Lower lobe of right lung (tissue), 2 donors: Measurements from ENCODE around the gene VSTM2A. TPM values are rescaled to one million over a fixed set of nuclear protein-coding genes. Genes with fewer than 3 reads are reported as not detected.
"Not testable (repeated sequence)": the region's sequence is repeated elsewhere in the genome, so short reads cannot be mapped to it uniquely, and the experiment has no call there.

Source experiments
- ATAC-seq, 2 donors: fragments of 200-7000 bp; cut with Tn5 transposase; one replicate each; pipeline ENCODE4 v1.9.1; 2020 to 2022; ENCODE audit warnings: mild to moderate bottlenecking in 2 of 2, moderate library complexity in 2 of 2
- DNase-seq: peaks from one replicate; pipeline ENCODE4 v3.0.0-alpha.2; 2020
- H3K27ac ChIP-seq: fragments of 200-600 bp; one replicate; pipeline ENCODE4 v1.8.0; 2022
- H3K27me3 ChIP-seq: fragments of 200-600 bp; one replicate; pipeline ENCODE4 v1.8.0; 2022; ENCODE audit warnings: low read depth
- H3K36me3 ChIP-seq: fragments of 200-600 bp; one replicate; pipeline ENCODE4 v1.8.0; 2022; ENCODE audit warnings: mild to moderate bottlenecking
- H3K4me1 ChIP-seq: fragments of 200-600 bp; one replicate; pipeline ENCODE4 v1.8.0; 2022
- H3K4me3 ChIP-seq: fragments of 200-600 bp; one replicate; pipeline ENCODE4 v1.8.0; 2022; ENCODE audit warnings: mild to moderate bottlenecking
- H3K9me3 ChIP-seq: fragments of 200-600 bp; one replicate; pipeline ENCODE4 v1.8.0; 2022
- CTCF ChIP-seq: fragments of 200-600 bp; IDR thresholded peaks from one replicate; pipeline ENCODE4 v1.8.0; 2022; ENCODE audit warnings: antibody characterized with exemption, mild to moderate bottlenecking
- intact Hi-C: fragments of 100-400 bp; cut with DNase I; formaldehyde crosslinking; loops from one replicate; pipeline ENCODE4 v1.11.0; 2022
- long read RNA-seq: library from polyadenylated mRNA; unstranded; transcript quantifications from one replicate; pipeline ENCODE4 v2.0.0, GENCODE V29; 2021
- total RNA-seq: library from RNA; stranded (reverse); fragmentation: NEBNext Ultra II Directional; extraction: Animal tissue kit (Norgen Biotek cat#: 25700); gene quantifications from one replicate; pipeline ENCODE4 v1.2.1, GENCODE V29; 2021
- donor health status: DM: no; HTN: yes; CAD: no; lungs with severe emphysema.

The VSTM2A gene
- not detected for total RNA-seq
- long read RNA-seq = 0 reads

DNA sequence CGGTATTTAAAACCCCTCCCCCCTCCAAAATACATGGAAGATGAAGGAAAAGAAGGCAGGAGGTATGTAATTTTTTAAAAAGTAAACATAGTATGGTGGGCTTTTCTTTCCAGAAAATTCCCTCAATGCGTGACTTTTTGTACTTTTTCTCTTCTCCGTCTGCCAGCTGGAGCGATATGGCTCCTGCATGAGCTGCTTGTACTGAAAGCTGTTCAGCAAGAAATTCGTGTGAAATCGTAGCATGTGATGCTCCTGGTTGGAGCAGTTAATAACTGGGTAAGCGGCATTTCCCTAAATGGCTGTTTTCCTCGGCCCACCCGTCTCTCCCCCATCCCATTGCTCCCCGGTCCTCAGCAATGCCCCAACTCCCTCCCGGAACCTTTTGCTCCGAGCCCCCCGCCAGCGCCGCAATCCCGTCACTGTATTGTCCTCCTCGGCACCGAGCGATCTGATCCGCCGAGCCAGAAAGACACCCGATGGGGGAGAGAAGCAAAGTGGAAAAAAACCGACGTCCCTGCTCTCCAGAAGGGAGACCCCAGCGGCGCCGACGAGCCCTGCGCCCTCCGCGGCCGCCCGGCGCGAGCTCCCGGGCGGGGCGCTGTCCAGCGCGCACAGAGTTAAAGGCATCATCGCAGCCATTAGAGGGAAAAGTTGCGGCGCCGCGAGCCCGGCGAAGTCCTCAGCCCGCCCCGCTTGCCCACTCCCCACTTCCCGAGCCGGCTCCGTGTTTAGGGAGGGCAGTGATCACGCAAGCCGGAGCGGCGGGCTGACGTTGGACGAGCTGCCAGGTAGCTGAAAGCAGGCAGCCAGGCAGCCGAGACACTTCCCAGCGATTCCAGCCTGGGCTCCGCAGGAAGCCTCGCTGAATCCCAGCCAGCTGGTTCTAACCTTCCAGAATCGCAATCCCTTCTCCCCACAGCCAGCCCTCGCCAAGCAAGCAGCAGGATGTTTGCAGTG lies at the start of gene VSTM2A:
VSTM2A (plus strand) TSS at position 707 of the 957 bp plus-strand sequence. CDS start 356 bp downstream, outside the sequence.
- H3K4me1 ChIP-seq = peaks cover 8% of the 10 kb centered on the region
- ATAC-seq (peak; percentile 21 to 37), DNase-seq (no peak)
- H3K4me3 ChIP-seq = peak within 1 kb of the TSS; percentile 32
- H3K36me3 ChIP-seq = no peaks in the 10 kb centered on the region
- peaks cover 55% of the 10 kb centered on the region for H3K27me3 ChIP-seq
- no peaks in the 10 kb centered on the region for H3K9me3 ChIP-seq
- no peak within 1 kb of the TSS for H3K27ac ChIP-seq
- intact Hi-C loops = no loop called here
- no peak for TF ChIP-seq CTCF

GRCh38 chr7:54504531-54504930 lies 37.6 kb upstream of the VSTM2A start:
- intact Hi-C loops, DNase-seq: not testable (repeated sequence)

DNA sequence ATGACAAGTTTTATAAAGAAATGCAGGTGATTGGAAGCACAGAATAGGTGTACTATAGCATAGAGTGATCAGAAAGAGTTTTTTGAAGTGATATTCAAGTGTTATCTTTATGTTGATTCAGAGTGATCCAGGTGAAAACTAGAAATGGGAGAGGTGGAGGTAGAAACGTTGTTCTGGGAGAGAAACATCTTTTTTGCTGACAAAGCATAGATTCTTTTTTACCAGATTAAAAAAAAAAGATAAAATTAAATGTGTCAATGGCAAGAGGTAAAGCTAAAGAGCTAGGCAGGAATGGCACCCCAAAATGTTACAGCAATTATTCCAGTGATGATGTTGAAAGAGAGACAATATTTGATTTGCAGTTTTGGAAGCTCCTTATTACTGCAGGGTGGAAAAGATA lies 12.6 kb upstream of the VSTM2A start:
- H3K27me3 ChIP-seq = no peaks in the 10 kb centered on the region
- H3K4me3 ChIP-seq = no peak overlapping the region
- no peak overlapping the region for H3K27ac ChIP-seq
- no peak for TF ChIP-seq CTCF
- no peaks in the 10 kb centered on the region for H3K36me3 ChIP-seq
- H3K4me1 ChIP-seq = no peaks in the 10 kb centered on the region
- intact Hi-C loops = no loop called here
- DNase-seq = no peak
- ATAC-seq = no peak
- H3K9me3 ChIP-seq = peaks cover 3% of the 10 kb centered on the region

More at GRCh38 chr7:54504531-54504930, 37.6 kb upstream of the VSTM2A start:
- H3K4me1 ChIP-seq, H3K27me3 ChIP-seq, H3K9me3 ChIP-seq, ATAC-seq, H3K36me3 ChIP-seq, H3K4me3 ChIP-seq, H3K27ac ChIP-seq: not testable (repeated sequence)

- Histone ChIP-seq H3K9me3 (no peaks in the 10 kb centered on the region), H3K27ac (no peak overlapping the region), H3K27me3 (peaks cover 25% of the 10 kb centered on the region), H3K4me3 (no peak overlapping the region), H3K36me3 (no peaks in the 10 kb centered on the region), H3K4me1 (peaks cover 8% of the 10 kb centered on the region)
- intact Hi-C loops = no loop called here
- no peak for TF ChIP-seq CTCF
- DNase-seq = no peak
- ATAC-seq = no peak
Measured at GRCh38 chr7:54538122-54538521, 4.1 kb upstream of the VSTM2A start.

DNA sequence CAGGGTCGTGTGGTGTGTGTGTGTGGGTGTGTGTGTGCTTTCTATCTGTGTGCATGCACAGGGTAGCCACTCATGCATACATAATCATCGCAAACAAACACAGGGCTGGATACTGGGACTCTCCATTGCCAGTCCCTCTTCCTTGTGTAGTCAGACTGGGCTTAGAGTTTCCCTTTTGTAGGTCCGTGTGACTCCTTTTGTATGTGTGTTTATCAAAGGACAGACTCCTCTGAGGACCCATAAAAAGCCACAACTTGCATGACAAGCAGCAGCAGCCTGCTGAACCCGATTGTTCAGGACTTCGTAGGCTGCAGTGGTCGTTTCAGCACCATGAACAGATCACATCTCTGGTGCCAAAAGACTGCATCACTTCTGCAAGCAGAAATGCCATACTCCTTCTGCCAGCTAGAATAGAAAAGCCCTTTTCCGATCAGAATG lies 895 bp downstream of the VSTM2A start:
- intact Hi-C loops = no loop called here
- TF ChIP-seq CTCF = no peak
- Histone ChIP-seq H3K4me1 (peaks cover 8% of the 10 kb centered on the region), H3K27ac (no peak overlapping the region), H3K36me3 (no peaks in the 10 kb centered on the region), H3K4me3 (no peak overlapping the region), H3K27me3 (peaks cover 64% of the 10 kb centered on the region), H3K9me3 (no peaks in the 10 kb centered on the region)
- ATAC-seq (no peak), DNase-seq (no peak)

DNA sequence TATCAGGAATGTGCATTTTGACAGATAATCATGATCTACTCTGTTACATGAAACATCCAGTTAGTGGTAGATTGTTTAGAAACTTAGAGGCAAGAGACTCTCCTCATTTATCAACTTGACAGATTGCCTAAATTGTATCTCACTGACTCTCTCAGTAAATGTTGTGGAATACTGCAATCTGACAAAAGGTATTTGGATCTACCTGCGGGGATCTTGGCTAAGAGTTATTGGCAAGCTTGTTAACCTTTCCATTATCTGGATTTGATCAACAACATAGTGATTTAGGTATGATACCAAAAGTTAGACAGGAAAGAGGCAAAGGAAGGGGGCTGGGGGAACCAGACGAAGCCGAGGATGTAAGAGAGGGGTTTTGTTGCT lies 2.0 kb downstream of the VSTM2A start:
- TF ChIP-seq CTCF = no peak
- Histone ChIP-seq H3K27me3 (peaks cover 64% of the 10 kb centered on the region), H3K4me3 (no peak overlapping the region), H3K9me3 (no peaks in the 10 kb centered on the region), H3K27ac (no peak overlapping the region), H3K4me1 (peaks cover 8% of the 10 kb centered on the region), H3K36me3 (no peaks in the 10 kb centered on the region)
- DNase-seq (no peak), ATAC-seq (no peak)
- intact Hi-C loops = no loop called here
